CD4-positive, alpha-beta T cell treated with Interferon alpha-2 for 1 hour (primary cell): ENCODE results near the gene SLC45A1.

Experiments used
- DNase-seq, 2 donors: peaks; one replicate each; pipeline ENCODE4 v3.0.0-alpha.2; 2020 to 2022

SLC45A1 gene

GRCh38 chr1:8356256-8357209 is 38.6 kb downstream of the SLC45A1 start:
- DNase-seq, result no peak

- no peak for DNase-seq
These were observed 39.6 kb downstream of the SLC45A1 start for GRCh38 chr1:8357329-8358101.

- no peak for DNase-seq
These were observed 40.5 kb downstream of the SLC45A1 start for GRCh38 chr1:8358241-8358896.

- DNase-seq, result no peak
These were observed 41.1 kb downstream of the SLC45A1 start for GRCh38 chr1:8358897-8359616.

- no peak for DNase-seq
These were observed 41.9 kb downstream of the SLC45A1 start for GRCh38 chr1:8359617-8360481.

DNA sequence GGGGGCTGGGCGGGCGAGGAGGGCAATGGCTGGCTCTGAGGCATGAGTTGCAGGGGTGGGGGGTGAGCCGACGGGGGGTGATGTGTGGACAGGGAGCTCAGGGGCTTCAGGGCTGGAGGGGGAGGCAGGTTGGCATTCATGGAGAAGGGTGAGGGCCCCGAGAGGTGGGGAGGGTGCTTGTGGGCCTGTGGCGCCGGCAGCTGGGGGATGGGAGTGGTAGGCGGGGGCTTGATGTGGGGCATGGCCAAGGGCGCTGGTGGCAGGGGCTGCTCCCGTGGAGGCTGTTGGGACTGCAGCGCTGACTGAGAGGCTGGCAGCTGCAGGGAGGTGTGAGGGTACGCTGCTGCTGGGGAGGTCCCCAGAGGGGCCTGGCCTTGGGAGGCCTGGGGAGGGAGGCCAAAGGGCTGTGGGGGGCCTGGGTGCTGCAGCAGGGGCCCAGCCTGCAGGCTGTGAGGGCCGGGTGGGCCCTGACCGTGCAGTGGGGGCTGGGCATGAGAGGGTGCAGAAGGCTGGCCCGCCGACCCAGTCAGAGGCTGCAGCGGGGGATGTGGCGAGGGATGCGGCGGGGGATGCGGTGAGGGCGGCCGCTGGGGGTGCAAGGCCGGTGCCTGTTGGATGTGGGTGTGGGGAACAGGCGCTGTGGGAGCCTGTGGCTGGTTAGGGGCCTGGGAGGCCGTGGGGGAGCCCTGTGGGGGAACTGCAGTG is 42.7 kb downstream of the SLC45A1 start:
- DNase-seq, result no peak

- DNase-seq, result no peak
These were observed 43.4 kb downstream of the SLC45A1 start for GRCh38 chr1:8361198-8361849.

DNA sequence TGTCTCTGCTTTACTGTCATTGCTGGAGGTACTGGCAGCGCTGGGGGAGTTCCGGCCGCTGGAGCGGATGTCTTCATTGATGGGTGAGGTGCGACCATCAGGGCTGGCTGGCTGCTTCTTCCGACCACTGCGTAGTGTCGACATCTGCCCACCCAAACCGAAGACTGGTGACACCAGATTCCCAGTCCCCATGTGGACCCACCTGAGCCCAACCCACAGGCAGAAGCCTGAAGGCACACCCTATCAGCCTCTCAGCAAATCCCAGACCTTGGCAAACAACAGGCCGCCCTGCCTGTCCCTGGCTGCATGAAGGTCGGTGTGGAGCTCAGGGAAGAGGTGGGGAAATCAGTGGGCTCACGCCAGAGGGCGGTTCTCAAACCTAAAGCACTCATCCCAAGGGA is 44.8 kb downstream of the SLC45A1 start:
- DNase-seq, result no peak

- DNase-seq, result no peak
These were observed 45.4 kb downstream of the SLC45A1 start for GRCh38 chr1:8363186-8363766.

DNA sequence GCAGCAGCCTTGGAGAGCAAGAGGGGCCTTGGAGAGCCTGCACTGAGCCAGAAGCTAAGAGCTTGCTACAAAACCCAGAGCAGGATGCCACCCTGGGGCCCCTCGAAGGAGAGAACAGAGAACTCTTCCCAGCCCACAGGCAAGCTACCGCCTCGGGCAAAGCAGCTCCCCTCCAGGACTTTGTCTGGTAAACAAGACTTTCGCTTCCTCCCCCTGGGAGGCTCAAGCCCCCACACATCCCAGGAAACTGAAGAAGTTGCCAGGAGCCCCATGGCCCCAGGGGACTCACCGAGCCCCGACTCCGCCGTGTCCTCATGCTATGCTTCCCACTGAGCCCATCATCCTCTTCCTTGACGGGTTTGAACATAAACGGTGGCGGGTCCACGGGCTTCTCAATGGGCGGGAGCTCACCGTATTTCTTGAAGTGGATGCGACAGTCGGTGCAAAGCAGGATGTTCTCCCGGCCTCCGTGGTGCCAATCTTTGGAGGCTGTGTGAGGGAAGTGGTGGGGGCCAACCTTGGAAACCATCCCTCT is 45.9 kb downstream of the SLC45A1 start:
- no peak for DNase-seq

DNA sequence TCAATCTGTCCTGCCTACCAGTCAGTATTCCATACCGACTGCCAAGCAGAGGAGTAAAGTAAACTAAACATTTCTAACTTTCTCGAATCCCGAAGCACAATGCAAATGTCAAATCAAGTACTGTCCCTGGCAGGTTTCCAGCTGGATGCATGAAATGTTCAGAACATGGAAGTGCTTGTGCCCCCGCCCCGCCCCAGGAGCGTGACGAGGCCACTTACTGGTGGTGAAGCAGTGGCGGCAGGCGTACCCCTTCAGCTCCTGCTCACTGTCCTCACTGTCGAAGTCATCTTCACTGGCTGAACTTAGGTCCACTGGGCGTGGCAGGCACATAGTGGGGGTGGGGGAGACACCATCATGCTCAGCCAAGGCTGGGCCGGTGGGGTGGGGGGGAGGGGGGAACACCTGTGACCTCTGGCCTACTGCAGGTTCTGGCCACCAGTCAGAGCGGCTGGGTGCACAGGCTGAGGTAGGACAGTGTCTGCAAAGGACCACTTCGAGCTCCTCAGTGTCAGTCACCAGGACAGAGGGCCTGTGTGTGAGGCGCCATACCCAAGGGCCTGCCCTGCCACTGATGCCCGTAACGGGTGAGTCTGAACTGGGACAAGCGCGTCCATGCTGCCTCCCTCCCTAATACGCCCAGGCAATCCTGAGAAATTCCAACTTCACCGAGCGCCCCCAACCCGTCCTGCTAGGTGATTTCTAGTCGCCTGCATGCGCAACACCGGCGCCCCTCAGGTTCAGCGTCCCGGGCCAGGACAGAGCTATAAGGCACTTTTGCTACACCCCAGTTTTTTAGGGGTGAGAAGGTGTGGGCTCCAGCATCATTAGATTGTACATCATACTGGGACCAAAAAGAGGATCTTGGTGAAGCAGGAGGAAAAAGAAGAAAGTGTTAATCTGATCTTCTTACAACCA is 46.9 kb downstream of the SLC45A1 start:
- no peak for DNase-seq

DNA sequence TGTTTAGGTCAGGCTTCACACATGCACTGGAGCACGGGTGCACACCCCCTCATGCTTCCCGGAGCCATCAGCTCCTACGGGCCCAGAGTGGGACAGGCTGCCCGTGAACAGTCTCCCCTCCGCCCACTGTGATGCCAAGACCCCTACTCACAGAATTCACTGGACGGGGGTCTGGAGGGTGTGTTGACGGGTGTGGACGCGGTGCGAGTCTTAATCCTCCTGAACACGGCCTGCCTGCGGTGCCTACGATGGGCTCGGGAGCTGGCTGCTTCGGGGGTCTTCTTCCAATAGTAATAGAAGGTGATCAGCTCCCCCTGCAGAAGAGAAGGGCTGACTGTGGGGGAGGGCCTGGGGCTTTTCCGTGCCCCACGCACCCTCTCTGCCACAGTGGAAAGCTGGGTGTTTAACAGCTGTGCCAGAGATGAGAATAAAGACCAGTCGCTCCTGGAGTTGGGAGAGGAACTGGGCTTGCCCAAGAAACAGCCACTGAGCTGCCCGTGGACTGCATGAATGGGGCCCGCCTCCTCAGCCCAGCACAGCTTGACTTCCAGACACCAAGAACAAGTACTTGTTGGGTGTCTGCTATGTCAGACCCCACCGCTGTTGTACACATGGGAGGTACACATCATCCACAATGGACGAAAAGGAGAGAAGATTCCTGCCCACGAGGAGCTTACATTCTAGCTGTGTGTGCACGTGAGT is 47.9 kb downstream of the SLC45A1 start:
- DNase-seq, result no peak

DNA sequence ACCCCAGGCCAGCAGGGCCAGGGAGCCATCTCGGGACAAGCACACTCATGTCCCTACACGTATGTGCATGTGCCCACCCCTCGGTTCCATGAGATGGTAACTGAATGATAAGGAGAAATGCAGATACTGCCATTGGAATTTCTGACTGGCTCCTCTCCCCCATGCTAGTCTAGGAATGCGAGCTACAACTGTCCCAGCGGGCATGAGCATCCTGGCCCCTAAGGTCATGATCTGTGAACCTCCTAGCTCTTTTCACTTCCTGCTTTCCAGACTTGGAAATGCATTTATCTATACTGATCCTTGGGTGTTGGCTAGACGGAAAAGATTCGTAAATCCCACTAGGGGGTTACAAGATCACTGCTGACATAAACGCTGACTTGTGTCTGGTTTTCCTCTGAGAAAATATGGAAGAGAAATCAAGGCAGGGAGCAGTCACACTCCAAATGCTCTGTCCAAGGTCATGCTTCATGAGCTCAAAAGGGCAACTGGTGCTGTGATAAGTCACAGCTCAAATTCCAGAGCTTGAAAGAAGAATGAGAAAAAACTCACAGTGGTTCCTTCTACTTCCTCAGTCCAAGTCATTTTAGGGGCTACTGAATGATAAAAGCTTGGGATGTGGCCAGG is 49.8 kb downstream of the SLC45A1 start:
- no peak for DNase-seq

DNA sequence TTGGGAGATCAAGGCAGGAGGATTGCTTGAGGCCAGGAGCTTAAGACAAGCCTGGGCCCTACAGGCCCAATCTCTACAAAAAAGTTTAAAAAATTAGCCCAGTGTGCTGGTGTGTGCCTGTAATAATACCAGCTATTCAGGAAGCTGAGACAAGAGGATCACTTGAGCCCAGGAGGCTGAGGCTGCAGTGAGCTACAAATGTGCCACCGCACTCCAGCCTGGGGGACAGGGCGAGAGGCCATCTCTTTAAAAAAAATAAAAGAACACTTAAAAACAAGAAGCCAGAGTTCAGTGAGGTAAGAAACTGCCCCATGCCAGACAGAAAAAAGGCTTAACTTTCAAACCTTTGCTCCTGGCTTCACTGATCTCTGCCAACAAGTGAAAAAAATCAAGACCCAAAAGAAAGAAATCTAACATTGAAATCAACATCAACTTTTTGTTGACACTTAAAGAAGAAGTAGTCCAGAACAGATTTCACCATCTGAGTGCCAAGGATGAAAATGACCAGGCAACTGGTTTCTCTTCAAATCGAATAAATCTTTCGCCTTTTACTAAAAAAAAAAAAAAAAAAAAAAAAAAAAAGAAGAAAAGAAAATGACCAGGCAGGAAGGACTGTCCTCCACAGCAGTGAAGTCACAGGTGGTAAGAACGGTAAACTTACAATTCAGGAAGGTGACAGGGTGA is 51.2 kb downstream of the SLC45A1 start:
- DNase-seq, result no peak

DNA sequence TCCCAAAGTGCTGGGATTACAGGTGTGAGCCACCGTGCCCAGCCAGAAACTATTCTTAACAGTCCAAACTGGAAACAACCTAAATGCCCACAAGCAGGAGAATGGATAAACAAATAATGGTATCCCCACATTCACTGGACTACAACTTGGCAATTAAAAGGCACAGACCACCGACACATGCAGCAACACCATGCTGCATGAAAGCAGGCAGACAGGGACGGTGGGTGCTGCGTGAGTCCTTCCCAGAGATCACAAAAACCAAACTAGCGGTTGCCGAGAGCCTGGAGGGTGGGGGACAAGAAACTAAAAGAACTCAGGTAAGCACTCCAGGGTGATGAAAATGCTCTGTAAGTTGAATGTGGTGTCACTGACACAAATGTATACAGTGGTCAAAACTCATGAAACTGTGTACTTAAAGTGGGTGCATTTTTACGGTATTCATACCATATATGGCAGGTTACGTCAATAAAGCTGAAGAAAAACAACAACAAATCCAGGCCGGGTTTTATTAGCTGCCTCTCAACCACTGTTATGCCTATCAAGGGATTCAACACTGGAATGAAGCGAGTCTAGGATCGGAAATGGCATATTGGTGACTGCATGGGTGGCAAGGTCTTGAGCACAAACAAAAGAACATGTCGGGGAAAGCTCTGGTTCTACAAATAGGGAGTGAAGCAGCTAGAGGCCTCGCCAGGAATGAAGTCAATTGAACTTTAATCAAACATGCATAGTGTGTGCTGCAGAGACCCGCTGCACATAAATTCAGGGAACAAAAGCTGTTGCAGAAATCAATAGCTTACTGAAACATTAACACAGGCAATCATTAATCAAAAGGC is 52.4 kb downstream of the SLC45A1 start:
- no peak for DNase-seq

- no peak for DNase-seq
These were observed 53.0 kb downstream of the SLC45A1 start for GRCh38 chr1:8370905-8371315.
